Activated CD4-positive, alpha-beta T cell treated with anti-CD3 and anti-CD28 coated beads for 36 hours (primary cell): ENCODE measurements around the gene CRYM. TPM values are rescaled to one million over a fixed set of nuclear protein-coding genes. Genes with fewer than 3 reads are reported as not detected.

ENCODE experiments used
- ATAC-seq: fragments of 200-7000 bp; cut with Tn5 transposase; one replicate; pipeline ENCODE4 v1.10.0; 2021; ENCODE audit warnings: mild to moderate bottlenecking, moderate library complexity
- CTCF ChIA-PET: fragments of 350-600 bp; sonication (Branson Sonifier 250); formaldehyde crosslinking; loops from one replicate; lab custom pipeline; 2021; ENCODE audit warnings: antibody characterized with exemption; lab: Charles Lee
- POLR2A ChIA-PET: fragments of 350-600 bp; sonication (Branson Sonifier 250); formaldehyde crosslinking; loops from one replicate; lab custom pipeline; 2021; ENCODE audit warnings: antibody characterized with exemption, inconsistent platforms; lab: Charles Lee
- DNase-seq: peaks from one replicate; pipeline ENCODE4 v3.0.0-alpha.2; 2020
- H3K27ac Mint-ChIP-seq: one replicate; pipeline ENCODE4 v1.8.0; 2021; ENCODE audit warnings: mixed read lengths
- H3K27me3 Mint-ChIP-seq: one replicate; pipeline ENCODE4 v1.8.0; 2021; ENCODE audit warnings: mixed read lengths
- H3K36me3 Mint-ChIP-seq: one replicate; pipeline ENCODE4 v1.8.0; 2021; ENCODE audit warnings: low read depth, mixed read lengths
- H3K4me1 Mint-ChIP-seq: one replicate; pipeline ENCODE4 v1.8.0; 2021; ENCODE audit warnings: mixed read lengths
- H3K4me3 Mint-ChIP-seq: one replicate; pipeline ENCODE4 v1.8.0; 2021; ENCODE audit warnings: mild to moderate bottlenecking, moderate library complexity, mixed read lengths
- H3K9me3 Mint-ChIP-seq: one replicate; pipeline ENCODE4 v1.8.0; 2021; ENCODE audit warnings: low read depth, mixed read lengths
- intact Hi-C, 2 experiments: fragments of 100-400 bp; cut with DNase I in 1 of 2; cut with micrococcal nuclease in 1 of 2; formaldehyde crosslinking; loops; one replicate each; pipeline versions ENCODE4 v1.14.2 to v1.15.1; 2022 to 2024; cut with DNase I, micrococcal nuclease
- total RNA-seq, 2 experiments: library from RNA; stranded (reverse); gene quantifications; one replicate each; pipeline ENCODE4 v1.2.3, GENCODE V29; 2021

Gene CRYM
- total RNA-seq, 2 experiments from 2014 or later: not detected

DNA sequence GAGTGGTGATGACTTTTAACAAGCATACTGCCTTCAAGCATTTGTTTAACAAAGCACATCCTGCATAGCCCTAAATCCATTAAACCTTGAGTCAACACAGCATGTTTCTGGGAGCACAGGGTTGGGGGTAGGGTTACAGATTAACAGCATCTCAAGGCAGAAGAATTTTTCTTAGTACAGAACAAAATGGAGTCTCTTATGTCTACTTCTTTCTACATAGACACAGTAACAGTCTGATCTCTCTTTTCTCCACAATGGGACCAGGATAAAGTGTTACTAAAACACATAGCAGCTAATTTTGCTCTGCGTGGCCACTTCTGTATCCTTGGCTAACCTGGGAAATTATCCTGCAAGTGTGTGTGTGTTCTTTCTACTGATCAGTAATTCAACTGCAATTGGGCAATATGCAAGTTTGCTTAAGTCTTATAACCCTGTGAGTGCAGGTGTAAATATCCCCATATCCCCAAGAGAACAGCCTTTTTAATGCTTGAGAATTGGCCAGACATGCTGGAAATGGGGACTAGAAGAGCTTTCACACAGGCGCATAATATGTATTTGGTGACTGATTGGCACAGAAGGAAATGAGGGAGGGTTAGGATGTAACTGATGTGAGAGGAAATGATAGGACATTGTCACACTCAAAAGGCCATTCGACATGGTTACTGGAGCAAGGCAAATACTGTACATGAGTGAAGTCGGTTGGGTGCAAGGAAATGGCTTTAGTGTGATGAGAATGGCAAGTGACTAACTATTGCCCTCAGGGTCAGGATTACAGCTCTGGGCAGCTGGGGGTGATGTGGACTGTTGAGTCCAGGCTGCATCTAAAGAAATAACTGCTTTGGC lies 55.4 kb downstream of the CRYM start:
- H3K27me3 Mint-ChIP-seq: peaks cover 30% of the 10 kb centered on the region
- H3K27ac Mint-ChIP-seq: no peak overlapping the region
- no peak overlapping the region for H3K4me3 Mint-ChIP-seq
- peaks cover 4% of the 10 kb centered on the region for H3K4me1 Mint-ChIP-seq
- no peaks in the 10 kb centered on the region for H3K36me3 Mint-ChIP-seq
- intact Hi-C loops: no loop called here
- ATAC-seq: no peak
- H3K9me3 Mint-ChIP-seq: no peaks in the 10 kb centered on the region
- ChIA-PET POLR2A (no interaction called here), CTCF (interaction anchor here (0.5 to 0.8 kb wide), 3 partner anchors 22 to 315 kb away, joined by 3 to 4 read pairs (median 3); no protein-coding TSS in a partner anchor)
- no peak for DNase-seq

DNA sequence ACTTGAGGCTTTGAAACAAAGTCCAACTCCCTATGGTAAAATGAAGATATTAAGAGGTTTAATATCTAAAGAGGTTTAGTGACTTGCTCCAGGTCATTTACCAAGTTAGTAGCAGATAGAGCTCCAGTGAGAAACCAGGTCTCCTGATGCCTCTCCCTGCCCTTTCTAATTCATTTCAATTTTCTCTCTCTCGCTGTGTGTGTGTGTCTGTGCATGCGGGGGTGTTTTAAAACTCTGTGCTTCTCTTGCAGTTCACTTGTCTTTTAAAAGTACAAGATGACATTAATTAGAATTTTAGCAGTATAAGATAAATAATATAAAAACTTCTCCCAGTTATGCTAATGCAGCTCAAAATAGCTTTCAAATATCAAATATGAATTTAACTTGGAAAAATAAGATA lies 58.5 kb downstream of the CRYM start:
- peaks cover 25% of the 10 kb centered on the region for H3K27me3 Mint-ChIP-seq
- no peaks in the 10 kb centered on the region for H3K36me3 Mint-ChIP-seq
- no peaks in the 10 kb centered on the region for H3K9me3 Mint-ChIP-seq
- POLR2A ChIA-PET: no interaction called here
- H3K4me1 Mint-ChIP-seq: peaks cover under 1% of the 10 kb centered on the region
- H3K4me3 Mint-ChIP-seq: no peak overlapping the region
- H3K27ac Mint-ChIP-seq: no peak overlapping the region
- ATAC-seq (no peak), DNase-seq (no peak)
- CTCF ChIA-PET: interaction anchor here (0.6 kb wide), 1 partner anchor 1452 kb away, joined by 3 read pairs; no protein-coding TSS in a partner anchor
- intact Hi-C loops: no loop called here

DNA sequence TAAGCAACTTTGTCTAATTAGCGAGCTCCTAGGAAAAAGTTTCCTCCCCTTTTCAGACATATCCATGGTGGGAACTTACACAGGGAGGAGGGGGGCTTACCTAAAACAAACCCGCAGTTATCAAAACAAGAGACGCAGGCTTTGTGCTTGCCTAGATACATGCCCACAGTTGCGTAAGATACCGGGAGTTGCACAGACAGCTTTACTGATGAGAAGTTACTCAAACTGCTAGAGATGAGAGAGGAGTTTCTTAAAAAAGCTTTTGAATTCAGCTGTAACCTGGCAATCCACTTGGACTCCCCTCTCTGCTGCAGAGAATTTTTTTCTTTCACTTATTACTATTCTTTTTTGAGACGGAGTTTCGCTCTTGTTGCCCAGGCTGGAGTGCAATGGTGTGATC lies 59.9 kb downstream of the CRYM start:
- no peak overlapping the region for H3K4me3 Mint-ChIP-seq
- no peak overlapping the region for H3K27ac Mint-ChIP-seq
- intact Hi-C loops: no loop called here
- DNase-seq (no peak), ATAC-seq (no peak)
- no peaks in the 10 kb centered on the region for H3K9me3 Mint-ChIP-seq
- POLR2A ChIA-PET: no interaction called here
- H3K36me3 Mint-ChIP-seq: no peaks in the 10 kb centered on the region
- H3K27me3 Mint-ChIP-seq: peaks cover 20% of the 10 kb centered on the region
- CTCF ChIA-PET: no interaction called here
- H3K4me1 Mint-ChIP-seq: no peaks in the 10 kb centered on the region

DNA sequence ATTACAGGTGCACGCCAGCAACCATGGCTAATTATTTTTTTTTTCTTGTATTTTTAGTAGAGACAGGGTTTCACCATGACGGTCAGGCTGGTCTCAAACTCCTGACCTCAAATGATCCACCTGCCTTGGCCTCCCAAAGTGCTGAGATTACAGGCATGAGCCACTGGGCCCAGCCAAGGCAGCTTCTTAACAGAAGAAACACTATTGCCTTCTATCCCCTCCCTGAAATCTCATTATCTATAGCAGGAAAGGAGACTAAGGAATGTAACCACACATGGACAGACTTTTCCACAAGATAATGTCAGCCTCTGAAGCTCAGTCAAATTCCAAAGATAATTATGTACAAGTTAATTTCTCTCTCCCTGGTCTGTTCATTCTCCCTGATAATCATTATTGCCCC lies 61.0 kb downstream of the CRYM start:
- ChIA-PET POLR2A (interaction anchor here (0.7 kb wide), 1 partner anchor 11 kb away, joined by 5 read pairs; no protein-coding TSS in a partner anchor), CTCF (no interaction called here)
- H3K4me3 Mint-ChIP-seq: no peak overlapping the region
- H3K36me3 Mint-ChIP-seq: no peaks in the 10 kb centered on the region
- intact Hi-C loops: no loop called here
- H3K4me1 Mint-ChIP-seq: no peaks in the 10 kb centered on the region
- H3K27me3 Mint-ChIP-seq: peaks cover 16% of the 10 kb centered on the region
- no peaks in the 10 kb centered on the region for H3K9me3 Mint-ChIP-seq
- no peak overlapping the region for H3K27ac Mint-ChIP-seq
- no peak for DNase-seq
- ATAC-seq: no peak

DNA sequence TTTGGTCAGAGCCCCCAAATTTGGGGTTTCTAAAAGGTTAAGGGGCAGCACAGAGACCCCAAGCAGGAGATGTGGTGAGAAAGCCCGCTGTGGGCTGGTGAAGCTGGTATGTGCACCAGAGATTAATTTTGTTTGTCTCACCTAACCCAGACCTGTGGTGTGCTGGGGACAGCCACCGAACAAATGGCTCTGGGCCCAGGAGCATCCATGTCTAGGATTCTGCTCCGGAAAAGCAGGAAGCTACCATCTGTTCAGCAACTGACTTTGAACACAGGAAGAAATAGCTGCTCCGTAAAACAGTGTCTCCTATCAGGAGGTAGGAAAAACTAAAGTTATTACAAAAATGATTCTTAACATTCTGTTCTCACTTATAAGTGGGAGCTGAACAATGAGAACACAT lies 64.0 kb downstream of the CRYM start:
- no peak overlapping the region for H3K4me3 Mint-ChIP-seq
- H3K9me3 Mint-ChIP-seq: no peaks in the 10 kb centered on the region
- no peak overlapping the region for H3K27ac Mint-ChIP-seq
- peaks cover 17% of the 10 kb centered on the region for H3K27me3 Mint-ChIP-seq
- intact Hi-C loops: no loop called here
- DNase-seq (no peak), ATAC-seq (no peak)
- H3K4me1 Mint-ChIP-seq: no peaks in the 10 kb centered on the region
- H3K36me3 Mint-ChIP-seq: no peaks in the 10 kb centered on the region
- POLR2A ChIA-PET: no interaction called here
- CTCF ChIA-PET: interaction anchor here (0.6 kb wide), 1 partner anchor 1416 kb away, joined by 4 read pairs; no protein-coding TSS in a partner anchor

DNA sequence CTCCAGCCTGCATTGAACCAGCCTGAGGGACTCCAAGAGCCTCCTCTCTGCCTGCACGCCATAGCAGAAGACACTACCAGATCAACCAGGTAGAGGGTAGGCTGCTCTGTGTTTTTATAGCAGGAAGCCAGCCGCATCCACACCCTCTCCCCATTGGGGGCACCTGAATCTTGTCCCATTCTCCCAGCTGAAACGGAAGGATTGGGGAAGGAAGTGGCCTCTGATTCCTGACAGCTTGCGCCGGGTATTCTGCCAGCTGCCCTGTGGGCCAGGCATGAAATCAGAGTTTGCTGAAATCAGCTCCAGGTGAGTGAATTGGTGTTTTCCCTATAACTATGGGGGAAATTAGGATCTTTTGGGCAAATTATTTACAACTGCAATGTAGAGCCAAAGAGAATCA lies 66.6 kb downstream of the CRYM start, which contains the start of gene ZP2:
Gene ZP2 (minus strand): TSS at position 89 of the 400 bp plus-strand sequence. CDS start 27 bp downstream, at position 62.
- Mint-ChIP-seq H3K4me1 (no peaks in the 10 kb centered on the region), H3K27ac (no peak within 1 kb of the TSS), H3K9me3 (no peaks in the 10 kb centered on the region), H3K27me3 (peaks cover 14% of the 10 kb centered on the region), H3K36me3 (no peaks in the 10 kb centered on the region), H3K4me3 (no peak within 1 kb of the TSS)
- ATAC-seq (no peak), DNase-seq (no peak)
- ChIA-PET POLR2A (no interaction called here), CTCF (no interaction called here)
- intact Hi-C loops: no loop called here

Other genes with a start within 250 kb of the CRYM start
- not detected for gene DNAH3, start 127.4 kb downstream of the CRYM start, total RNA-seq
- 10 to 100 TPM in 1 of 2 experiments, 1 to 10 TPM in 1; 7.2 to 11.7 TPM for gene LDAF1, start 119.6 kb downstream of the CRYM start, total RNA-seq
- gene ZP2, start 66.7 kb downstream of the CRYM start, total RNA-seq: not detected
- not detected for gene ANKS4B, start 44.6 kb downstream of the CRYM start, total RNA-seq